Fibroblast of lung (primary cell): ENCODE data around the gene TACC2.

Source experiments
- CTCF ChIP-seq, 2 donors: IDR thresholded peaks in 1 of 2; conservative IDR thresholded peaks in 1 of 2; 1 replicate in 1 of 2; 2 replicates in 1 of 2; pipeline ENCODE4 v1.5.1; 2011 to 2012; ENCODE audit warnings: low read length in 2 of 2, control low read depth in 1 of 2, inconsistent platforms in 1 of 2, low read depth in 1 of 2, mild to moderate bottlenecking in 1 of 2
- EZH2 ChIP-seq: IDR thresholded peaks from 2 replicates; pipeline ENCODE4 v1.5.1; 2012; ENCODE audit warnings: low read length, control low read depth, mild to moderate bottlenecking; ENCODE audit errors: missing control alignments

DNA sequence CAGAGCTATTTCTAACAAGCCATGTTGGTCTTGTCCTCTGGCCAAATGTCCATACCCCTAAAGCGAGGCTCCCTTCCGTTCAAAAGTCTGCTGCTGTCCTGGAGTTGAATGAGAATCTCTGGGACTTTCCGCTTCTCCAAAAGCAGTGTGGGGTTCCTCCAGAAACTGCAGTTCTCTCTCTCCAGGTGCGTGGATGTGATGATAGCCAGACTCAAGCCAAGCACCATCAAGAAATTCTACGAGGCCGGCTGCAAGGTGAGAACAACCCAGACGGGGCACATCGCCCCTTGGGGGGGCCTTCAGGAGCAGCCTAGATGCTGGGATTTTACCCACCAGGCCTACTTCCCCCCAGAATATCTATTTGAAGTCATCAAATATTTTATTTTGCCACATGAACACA, 308.6 kb downstream of the TACC2 start:
- TF ChIP-seq CTCF (conservative IDR thresholded peaks at IDR 0.05 in 1 of 2, IDR thresholded peaks at IDR 0.05 in 1 of 2; ENCODE audit: low read depth in 1 of 2, low read length in 2 of 2): no peak
- TF ChIP-seq EZH2: no peak
